Adrenal gland (tissue), 12 donors: ENCODE results near the gene BRMS1. TPM values are rescaled to one million over a fixed set of nuclear protein-coding genes. Genes with fewer than 3 reads are reported as not detected.

Experiments used
- DNase-seq, 7 donors: peaks; one replicate each; pipeline ENCODE4 v3.0.0-alpha.2; 2019 to 2020
- H3K27ac ChIP-seq, 5 donors: fragments of 200-600 bp; sonication (generic) in 4 of 5; 1 replicate in 3 of 5; 2 replicates in 2 of 5; pipeline versions ENCODE4 v1.5.1 to v1.8.0; 2016 to 2020; ENCODE audit warnings: mild to moderate bottlenecking in 1 of 5
- H3K27me3 ChIP-seq: fragments of 200-600 bp; 2 replicates; pipeline ENCODE4 v1.8.0; 2021
- H3K36me3 ChIP-seq, 2 donors: fragments of 200-600 bp; replicated peaks in 1 of 2; 1 replicate in 1 of 2; 2 replicates in 1 of 2; pipeline versions ENCODE4 v1.5.1 to v1.8.0; 2018 to 2022
- H3K4me1 ChIP-seq, 2 donors: fragments of 200-600 bp; replicated peaks in 1 of 2; 1 replicate in 1 of 2; 2 replicates in 1 of 2; pipeline versions ENCODE4 v1.5.1 to v1.8.0; 2018 to 2021
- H3K4me3 ChIP-seq, 4 donors: fragments of 200-600 bp; sonication (generic) in 3 of 4; one replicate each; pipeline ENCODE4 v1.5.1; 2016 to 2018
- H3K9me3 ChIP-seq, 3 donors: fragments of 200-600 bp; sonication (generic) in 1 of 3; replicated peaks in 1 of 3; 1 replicate in 2 of 3; 2 replicates in 1 of 3; pipeline versions ENCODE4 v1.5.1 to v1.8.0; 2016 to 2021
- CTCF ChIP-seq, 6 experiments: fragments of 450-650 bp in 4 of 6; fragments of 200-600 bp in 2 of 6; sonication (generic) in 1 of 6; IDR thresholded peaks; 1 replicate in 5 of 6; 2 replicates in 1 of 6; pipeline versions ENCODE4 v1.5.1 to v1.8.0; 2016 to 2021; ENCODE audit warnings: antibody characterized with exemption in 6 of 6, mild to moderate bottlenecking in 2 of 6, moderate library complexity in 1 of 6
- POLR2A ChIP-seq, 2 donors: fragments of 450-650 bp; IDR thresholded peaks; one replicate each; pipeline ENCODE4 v1.6.1; 2017; ENCODE audit warnings: antibody characterized with exemption in 2 of 2, mild to moderate bottlenecking in 2 of 2, moderate library complexity in 1 of 2
- WGBS, 4 donors: extraction: QIAGEN DNeasy Blood & Tissue Kit in 2 of 4; methylation state at CpG; one replicate each; pipeline versions ENCODE4 v1.1.5 to v1.1.7; 2013 to 2017; 5-methylcytosine and 5-hydroxymethylcytosine counted together
- intact Hi-C, 2 donors: fragments of 100-400 bp; cut with DNase I; formaldehyde crosslinking; loops; one replicate each; pipeline versions ENCODE4 v1.14.1 to v1.15.0; 2022 to 2023
- polyA plus RNA-seq, 3 donors: library from polyadenylated mRNA; stranded (reverse); fragments of 200-250 nt in 2 of 3; fragments of 350-450 nt in 1 of 3; fragmentation: Illumina TruSeq in 1 of 3; extraction: RNeasy Lipid Tissue Mini Kit (QIAGEN cat#74804) in 1 of 3; gene quantifications; one replicate each; pipeline ENCODE4 v1.2.3, GENCODE V29; 2013 to 2014
- small RNA-seq, 2 donors: library from RNA; depleted of rRNA; stranded (forward); fragments of <200 nt; gene quantifications; one replicate each; pipeline ENCODE3, GENCODE V24; 2016
- total RNA-seq, 9 donors: library from RNA; depleted of rRNA in 4 of 9; stranded (reverse); fragments of >200 nt in 4 of 9; fragments of 120-200 nt in 1 of 9; fragmentation: NEBNext Ultra II Directional in 1 of 9; extraction: Animal tissue kit (Norgen Biotek cat#: 25700) in 1 of 9; gene quantifications; one replicate each; pipeline versions ENCODE4 v1.1.0 to v1.2.4, GENCODE V29; 2013 to 2023
- donor health status: healthy with polysubstance abuse.
- donor health status: Bipolar disorder and iron deficiency.
- donor health status: DM: yes; HTN: yes; CAD: no.
- donor health status: DM: no; HTN: no; CAD: no.
- donor health status: DM: no; HTN: no; CAD: no.
- donor health status: DM: yes; HTN: yes; CAD: no.

BRMS1 gene
- total and polyA plus RNA-seq, 12 donors: 22.4 to 55.3 (median 41.7) TPM

GRCh38 chr11:66287889-66288670 lies 56.8 kb downstream of the BRMS1 start:
- TF ChIP-seq CTCF (IDR thresholded peaks at IDR 0.05) (no peak), POLR2A (IDR thresholded peaks at IDR 0.05) (no peak)
- intact Hi-C loops: loop anchor here in 1 of 2 donors (10.0 kb wide), 1 partner anchor 63 kb away; no protein-coding TSS in a partner anchor
- DNase-seq: peak in 2 of 7 donors; percentile 34
- peaks cover 12 to 40% of the 10 kb centered on the region in 2 donors for H3K4me1 ChIP-seq
- no peaks in the 10 kb centered on the region for H3K36me3 ChIP-seq
- peak overlapping the region; percentile 33 to 74 (median 64) for H3K4me3 ChIP-seq
- H3K27ac ChIP-seq: peak overlapping the region; percentile 76 to 93 (median 90)
- H3K27me3 ChIP-seq: peaks cover 8% of the 10 kb centered on the region
- H3K9me3 ChIP-seq: no peaks in the 10 kb centered on the region
- WGBS, 4 donors: 25 to 47% (median 40%) methylated on average over 6 to 20 of the region's 20 CpGs

Small RNAs within 50 kb of the gene (small RNA-seq; reads per million reads assigned to genes)
- gene RF00017 (0 reads per million in 2 donors), gene RNU1-84P (0 reads per million in 2 donors)

Other genes starting within 250 kb of the BRMS1 start
- 10 to 100 TPM in 8 of 9 donors, 1 to 10 TPM in 1; 6.8 to 50.0 (median 23.1) TPM for gene KLC2, start 87.4 kb downstream of the BRMS1 start, total RNA-seq
- 10 to 100 TPM; 14.6 to 68.1 (median 21.4) TPM for gene KLC2, start 87.4 kb downstream of the BRMS1 start, polyA plus RNA-seq
- gene RAB1B, start 76.5 kb downstream of the BRMS1 start, total RNA-seq: 100 to 1,000 TPM; 128 to 190 (median 164) TPM
- 100 to 1,000 TPM; 109 to 168 (median 135) TPM for gene RAB1B, start 76.5 kb downstream of the BRMS1 start, polyA plus RNA-seq
- gene CNIH2, start 66.9 kb downstream of the BRMS1 start, total RNA-seq: 10 to 100 TPM in 1 of 9 donors, 1 to 10 TPM in 4, under 1 TPM in 2, not detected in 2; 0.55 to 10.9 (median 1.2) TPM
- 10 to 100 TPM in 1 of 3 donors, 1 to 10 TPM in 2; 3.3 to 13.4 (median 9.7) TPM for gene CNIH2, start 66.9 kb downstream of the BRMS1 start, polyA plus RNA-seq
- gene YIF1A, start 56.0 kb downstream of the BRMS1 start, total RNA-seq: 100 to 1,000 TPM in 4 of 9 donors, 10 to 100 TPM in 5; 69.7 to 154 (median 93.1) TPM
- gene YIF1A, start 56.0 kb downstream of the BRMS1 start, polyA plus RNA-seq: 100 to 1,000 TPM in 2 of 3 donors, 10 to 100 TPM in 1; 97.9 to 129 (median 104) TPM
- 1 to 10 TPM in 3 of 9 donors, under 1 TPM in 3, not detected in 3; 0.07 to 2.3 (median 0.76) TPM for gene TMEM151A, start 53.2 kb downstream of the BRMS1 start, total RNA-seq
- gene TMEM151A, start 53.2 kb downstream of the BRMS1 start, polyA plus RNA-seq: 1 to 10 TPM in 2 of 3 donors, under 1 TPM in 1; 0.42 to 6.8 (median 1.9) TPM
- gene CD248, start 28.1 kb downstream of the BRMS1 start, total RNA-seq: 10 to 100 TPM in 7 of 9 donors, 1 to 10 TPM in 2; 3.8 to 21.7 (median 15.1) TPM
- gene CD248, start 28.1 kb downstream of the BRMS1 start, polyA plus RNA-seq: 10 to 100 TPM in 2 of 3 donors, 1 to 10 TPM in 1; 4.2 to 28.0 (median 19.2) TPM
- 10 to 100 TPM in 2 of 9 donors, 1 to 10 TPM in 7; 1.8 to 13.1 (median 6.3) TPM for gene RIN1, start 8.7 kb downstream of the BRMS1 start, total RNA-seq
- 10 to 100 TPM in 2 of 3 donors, 1 to 10 TPM in 1; 1.6 to 15.2 (median 10.9) TPM for gene RIN1, start 8.7 kb downstream of the BRMS1 start, polyA plus RNA-seq
- gene B4GAT1, start 2.5 kb upstream of the BRMS1 start, total RNA-seq: 100 to 1,000 TPM in 1 of 9 donors, 10 to 100 TPM in 8; 36.1 to 115 (median 61.8) TPM
- 10 to 100 TPM; 20.8 to 31.5 (median 24.6) TPM for gene B4GAT1, start 2.5 kb upstream of the BRMS1 start, polyA plus RNA-seq
- gene SLC29A2, start 26.7 kb upstream of the BRMS1 start, total RNA-seq: 1 to 10 TPM in 6 of 9 donors, under 1 TPM in 2, not detected in 1; 0.84 to 2.5 (median 1.2) TPM
- 1 to 10 TPM in 2 of 3 donors, under 1 TPM in 1; 0.48 to 4.7 (median 4.5) TPM for gene SLC29A2, start 26.7 kb upstream of the BRMS1 start, polyA plus RNA-seq
- under 1 TPM in 3 of 9 donors, not detected in 6; 0.06 to 0.55 (median 0.47) TPM for gene NPAS4, start 75.9 kb upstream of the BRMS1 start, total RNA-seq
- under 1 TPM; 0.24 to 0.72 (median 0.26) TPM for gene NPAS4, start 75.9 kb upstream of the BRMS1 start, polyA plus RNA-seq
- gene MRPL11, start 93.7 kb upstream of the BRMS1 start, total RNA-seq: 10 to 100 TPM; 27.7 to 53.8 (median 33.9) TPM
- 10 to 100 TPM; 22.3 to 40.6 (median 27.3) TPM for gene MRPL11, start 93.7 kb upstream of the BRMS1 start, polyA plus RNA-seq
- 10 to 100 TPM in 8 of 9 donors, 1 to 10 TPM in 1; 10.0 to 34.3 (median 21.1) TPM for gene PELI3, start 121.8 kb upstream of the BRMS1 start, total RNA-seq
- gene PELI3, start 121.8 kb upstream of the BRMS1 start, polyA plus RNA-seq: 10 to 100 TPM in 2 of 3 donors, 1 to 10 TPM in 1; 6.4 to 24.5 (median 13.0) TPM
- 10 to 100 TPM; 25.5 to 70.9 (median 43.3) TPM for gene DPP3, start 135.3 kb upstream of the BRMS1 start, total RNA-seq
- 10 to 100 TPM; 23.6 to 27.2 (median 24.3) TPM for gene DPP3, start 135.3 kb upstream of the BRMS1 start, polyA plus RNA-seq
- gene BBS1, start 165.5 kb upstream of the BRMS1 start, total RNA-seq: 100 to 1,000 TPM in 2 of 9 donors, 10 to 100 TPM in 7; 27.7 to 132 (median 56.8) TPM
- 10 to 100 TPM; 24.1 to 39.5 (median 26.7) TPM for gene BBS1, start 165.5 kb upstream of the BRMS1 start, polyA plus RNA-seq
- 10 to 100 TPM in 8 of 9 donors, 1 to 10 TPM in 1; 9.4 to 34.7 (median 21.7) TPM for gene ZDHHC24, start 200.9 kb upstream of the BRMS1 start, total RNA-seq
- 10 to 100 TPM in 1 of 3 donors, 1 to 10 TPM in 2; 8.6 to 12.8 (median 9.7) TPM for gene ZDHHC24, start 200.9 kb upstream of the BRMS1 start, polyA plus RNA-seq
- gene ACTN3, start 201.8 kb upstream of the BRMS1 start, total RNA-seq: under 1 TPM in 2 of 9 donors, not detected in 7; 0.06 to 0.26 TPM
- gene ACTN3, start 201.8 kb upstream of the BRMS1 start, polyA plus RNA-seq: under 1 TPM; 0.09 to 0.16 (median 0.13) TPM
- 100 to 1,000 TPM in 8 of 9 donors, 10 to 100 TPM in 1; 57.4 to 264 (median 181) TPM for gene CTSF, start 223.5 kb upstream of the BRMS1 start, total RNA-seq
- gene CTSF, start 223.5 kb upstream of the BRMS1 start, polyA plus RNA-seq: 10 to 100 TPM; 37.0 to 54.6 (median 44.4) TPM
- under 1 TPM; 0.30 to 0.84 (median 0.50) TPM for gene CCDC87, start 248.0 kb upstream of the BRMS1 start, total RNA-seq
- gene CCDC87, start 248.0 kb upstream of the BRMS1 start, polyA plus RNA-seq: under 1 TPM; 0.13 to 0.90 (median 0.24) TPM
- gene CCS, start 248.1 kb upstream of the BRMS1 start, total RNA-seq: 10 to 100 TPM; 21.9 to 83.5 (median 43.8) TPM
- gene CCS, start 248.1 kb upstream of the BRMS1 start, polyA plus RNA-seq: 100 to 1,000 TPM in 2 of 3 donors, 10 to 100 TPM in 1; 22.7 to 204 (median 188) TPM